ENCODE results near the gene JAG2. TPM values are rescaled to one million over a fixed set of nuclear protein-coding genes. Genes with fewer than 3 reads are reported as not detected.

The JAG2 gene
- total and polyA plus RNA-seq, 3 donors from 2014 or later = 12.9 to 21.3 (median 20.4) TPM

- TF ChIP-seq CTCF (IDR thresholded peaks at IDR 0.05) (no peak), POLR2A (IDR thresholded peaks at IDR 0.05) (no peak)
- WGBS, 2 donors = 24 to 47% methylated on average over 3 to 12 of the region's 12 CpGs
- Histone ChIP-seq H3K27me3 (no peaks in the 10 kb centered on the region), H3K9me3 (no peaks in the 10 kb centered on the region), H3K4me1 (peaks cover 15% of the 10 kb centered on the region), H3K4me3 (no peak overlapping the region), H3K36me3 (ENCODE audit: low read depth, missing control alignments) (no peaks in the 10 kb centered on the region), H3K27ac (no peak overlapping the region)
- intact Hi-C loops (cut with DNase I; ENCODE audit: low total_unique reads) = loop anchor here (10.0 kb wide), 1 partner anchor 79 kb away; no protein-coding TSS in a partner anchor
- DNase-seq = peak; percentile 67
Measured at GRCh38 chr14:105205673-105206208, 37.2 kb upstream of the JAG2 start.

GRCh38 chr14:105204931-105205672, 36.5 kb upstream of the JAG2 start:
- H3K4me3 ChIP-seq = no peak overlapping the region
- H3K36me3 ChIP-seq (ENCODE audit: low read depth, missing control alignments) = no peaks in the 10 kb centered on the region
- H3K9me3 ChIP-seq = no peaks in the 10 kb centered on the region
- H3K4me1 ChIP-seq = peaks cover 15% of the 10 kb centered on the region
- TF ChIP-seq CTCF (IDR thresholded peaks at IDR 0.05) = no peak
- TF ChIP-seq POLR2A (IDR thresholded peaks at IDR 0.05) = no peak
- no peaks in the 10 kb centered on the region for H3K27me3 ChIP-seq
- no peak overlapping the region for H3K27ac ChIP-seq
- 42 to 61% methylated on average over 6 to 20 of the region's 21 CpGs for WGBS, 2 donors
- intact Hi-C loops (cut with DNase I; ENCODE audit: low total_unique reads) = loop anchor here (5.0 to 10.0 kb wide), 3 partner anchors 80 to 322 kb away; partner anchors contain the start of gene TMEM121
- no peak for DNase-seq

- Histone ChIP-seq H3K27ac (no peak overlapping the region), H3K27me3 (no peaks in the 10 kb centered on the region), H3K4me1 (peaks cover 15% of the 10 kb centered on the region), H3K36me3 (ENCODE audit: low read depth, missing control alignments) (no peaks in the 10 kb centered on the region), H3K9me3 (no peaks in the 10 kb centered on the region), H3K4me3 (no peak overlapping the region)
- intact Hi-C loops (cut with DNase I; ENCODE audit: low total_unique reads) = loop anchor here (5.0 to 10.0 kb wide), 3 partner anchors 80 to 323 kb away; partner anchors contain the start of gene TMEM121
- TF ChIP-seq POLR2A (IDR thresholded peaks at IDR 0.05) = no peak
- TF ChIP-seq CTCF (IDR thresholded peaks at IDR 0.05) = no peak
- peak; percentile 60 for DNase-seq
- WGBS, 2 donors = 58 to 63% methylated on average over 13 to 24 of the region's 24 CpGs
Measured at GRCh38 chr14:105204206-105204930, 35.8 kb upstream of the JAG2 start.

GRCh38 chr14:105203701-105204100, 35.1 kb upstream of the JAG2 start:
- Histone ChIP-seq H3K9me3 (no peaks in the 10 kb centered on the region), H3K4me1 (peaks cover 15% of the 10 kb centered on the region), H3K27me3 (no peaks in the 10 kb centered on the region), H3K36me3 (ENCODE audit: low read depth, missing control alignments) (no peaks in the 10 kb centered on the region), H3K27ac (no peak overlapping the region), H3K4me3 (no peak overlapping the region)
- intact Hi-C loops (cut with DNase I; ENCODE audit: low total_unique reads) = loop anchor here (5.0 to 10.0 kb wide), 3 partner anchors 81 to 324 kb away; partner anchors contain the start of gene TMEM121
- WGBS, 2 donors = 67 to 75% methylated on average over 1 to 6 of the region's 6 CpGs
- TF ChIP-seq POLR2A (IDR thresholded peaks at IDR 0.05) = no peak
- no peak for TF ChIP-seq CTCF (IDR thresholded peaks at IDR 0.05)
- DNase-seq = no peak

All from testis (tissue), 3 donors.